Endothelial cell of umbilical vein (primary cell): ENCODE results near the gene ZNF195.

Source experiments
- CTCF ChIP-seq, 2 donors: IDR thresholded peaks; 1 replicate in 1 of 2; 2 replicates in 1 of 2; pipeline ENCODE4 v1.5.1; 2011; ENCODE audit warnings: low read length in 2 of 2, mild to moderate bottlenecking in 2 of 2, moderate library complexity in 2 of 2, control low read depth in 1 of 2, inconsistent platforms in 1 of 2, low read depth in 1 of 2; ENCODE audit not compliant: insufficient read depth in 1 of 2; ENCODE audit errors: extremely low read depth in 1 of 2
- EZH2 ChIP-seq: IDR thresholded peaks from 2 replicates; pipeline ENCODE4 v1.6.1; 2012; ENCODE audit warnings: borderline replicate concordance, low read depth, mild to moderate bottlenecking, moderate library complexity, low read length, inconsistent platforms; ENCODE audit not compliant: severe bottlenecking
- GATA2 ChIP-seq: IDR thresholded peaks from 2 replicates; pipeline ENCODE4 v1.7.0; 2011; ENCODE audit warnings: low read depth, mild to moderate bottlenecking, moderate library complexity, mixed read lengths, low read length; ENCODE audit not compliant: insufficient read length, insufficient read depth
- JUN ChIP-seq: IDR thresholded peaks from 2 replicates; pipeline ENCODE4 v1.6.1; 2011; ENCODE audit warnings: borderline replicate concordance, low read depth; ENCODE audit not compliant: insufficient read length, insufficient read depth
- MAX ChIP-seq: IDR thresholded peaks from 2 replicates; pipeline ENCODE4 v1.6.1; 2011; ENCODE audit not compliant: insufficient read depth, insufficient read length
- POLR2A ChIP-seq: IDR thresholded peaks from 2 replicates; pipeline ENCODE4 v1.6.1; 2012; ENCODE audit warnings: low read depth, mild to moderate bottlenecking, control low read depth, low read length
- POLR2AphosphoS5 ChIP-seq: IDR thresholded peaks from 2 replicates; pipeline ENCODE4 v1.6.1; 2012; ENCODE audit warnings: low read depth, mild to moderate bottlenecking, control low read depth, low read length, moderate library complexity; ENCODE audit not compliant: insufficient read depth

GRCh38 chr11:3367221-3367620 is 11.7 kb downstream of the ZNF195 start:
- TF ChIP-seq POLR2A (no peak), CTCF (IDR thresholded peaks at IDR 0.05; ENCODE audit: extremely low read depth in 1 of 2, insufficient read depth in 1 of 2, low read depth in 1 of 2, low read length in 2 of 2) (no peak), POLR2AphosphoS5 (no peak), JUN (no peak), GATA2 (no peak), MAX (no peak), EZH2 (no peak)
